NK-92 (cell line): ENCODE data around the gene CCDC154.

ENCODE experiments used
- DNase-seq: peaks from one replicate; lab custom pipeline; 2025; ENCODE audit not compliant: unreplicated experiment; lab: John Stamatoyannopoulos, UW

Gene CCDC154

GRCh38 chr16:1427473-1428461 is 16.6 kb downstream of the CCDC154 start:
- no peak for DNase-seq

- DNase-seq: no peak
These were observed 17.5 kb downstream of the CCDC154 start for GRCh38 chr16:1426734-1427471.

GRCh38 chr16:1425616-1426370 is 18.6 kb downstream of the CCDC154 start:
- no peak for DNase-seq

GRCh38 chr16:1424028-1424427 is 20.3 kb downstream of the CCDC154 start:
- no peak for DNase-seq

- DNase-seq: no peak
These were observed 22.3 kb downstream of the CCDC154 start for GRCh38 chr16:1422076-1422475.

GRCh38 chr16:1420111-1420539 is 24.2 kb downstream of the CCDC154 start:
- no peak for DNase-seq

- DNase-seq: no peak
These were observed 27.8 kb downstream of the CCDC154 start for GRCh38 chr16:1416521-1416941.

GRCh38 chr16:1414532-1415260 is 29.7 kb downstream of the CCDC154 start, which contains the start of gene UNKL:
TSS of gene UNKL (minus strand) at chr16:1414704. CDS start at chr16:1414691, 13 bp downstream.
- DNase-seq: no peak

- DNase-seq: no peak
These were observed 30.4 kb downstream of the CCDC154 start for GRCh38 chr16:1413684-1414531.

- no peak for DNase-seq
These were observed 31.5 kb downstream of the CCDC154 start for GRCh38 chr16:1412847-1413246.

- DNase-seq: peak; percentile 67
These were observed 36.1 kb downstream of the CCDC154 start for GRCh38 chr16:1408171-1408837.

GRCh38 chr16:1407753-1408152 is 36.6 kb downstream of the CCDC154 start:
- no peak for DNase-seq

- DNase-seq: no peak
These were observed 40.6 kb downstream of the CCDC154 start for GRCh38 chr16:1403733-1404132.

- DNase-seq: no peak
These were observed 41.3 kb downstream of the CCDC154 start for GRCh38 chr16:1403036-1403435.

GRCh38 chr16:1401758-1402154 is 42.6 kb downstream of the CCDC154 start:
- no peak for DNase-seq

- DNase-seq: no peak
These were observed 43.1 kb downstream of the CCDC154 start for GRCh38 chr16:1401061-1401757.

GRCh38 chr16:1398826-1399581 is 45.4 kb downstream of the CCDC154 start:
- DNase-seq: no peak

- DNase-seq: no peak
These were observed 46.0 kb downstream of the CCDC154 start for GRCh38 chr16:1398351-1398750.
